Aorta (tissue), 5 donors: ENCODE results near the gene PIP5K1B. TPM values are rescaled to one million over a fixed set of nuclear protein-coding genes. Genes with fewer than 3 reads are reported as not detected.
A peak's percentile ranks its signal among the peaks of the same experiment; 100 is the strongest.

Experiments
- ATAC-seq: fragments of 200-7000 bp; cut with Tn5 transposase; one replicate; pipeline ENCODE4 v1.9.1; 2022; ENCODE audit warnings: moderate library complexity; ENCODE audit not compliant: low FRiP score
- DNase-seq, 2 donors: peaks; one replicate each; pipeline ENCODE4 v3.0.0-alpha.2; 2020
- H3K27ac ChIP-seq, 2 donors: one replicate each; pipeline ENCODE4 v1.5.1; 2013; ENCODE audit warnings: low read length in 2 of 2, mild to moderate bottlenecking in 2 of 2, moderate library complexity in 2 of 2, control low read depth in 1 of 2, inconsistent platforms in 1 of 2, low read depth in 1 of 2
- H3K27me3 ChIP-seq, 2 donors: one replicate each; pipeline ENCODE4 v1.6.1; 2013; ENCODE audit warnings: control low read depth in 1 of 2, low read length in 1 of 2, mild to moderate bottlenecking in 1 of 2, moderate library complexity in 1 of 2; ENCODE audit not compliant: insufficient read depth in 2 of 2, control insufficient read depth in 1 of 2
- H3K36me3 ChIP-seq, 2 donors: one replicate each; pipeline ENCODE4 v1.6.1; 2013; ENCODE audit warnings: control low read depth in 1 of 2, low read length in 1 of 2, mild to moderate bottlenecking in 1 of 2; ENCODE audit not compliant: insufficient read depth in 2 of 2, control insufficient read depth in 1 of 2
- H3K4me1 ChIP-seq, 2 donors: one replicate each; pipeline ENCODE4 v1.6.1; 2013; ENCODE audit warnings: low read length in 2 of 2, control low read depth in 1 of 2, mild to moderate bottlenecking in 1 of 2, moderate library complexity in 1 of 2; ENCODE audit not compliant: insufficient read depth in 2 of 2, control insufficient read depth in 1 of 2
- H3K4me3 ChIP-seq, 2 donors: one replicate each; pipeline ENCODE4 v1.5.1; 2013; ENCODE audit warnings: low read length in 2 of 2, control low read depth in 1 of 2, mild to moderate bottlenecking in 1 of 2
- H3K9me3 ChIP-seq: one replicate; pipeline ENCODE4 v1.6.1; 2013; ENCODE audit warnings: mild to moderate bottlenecking, low read length; ENCODE audit not compliant: control insufficient read depth
- WGBS, 2 donors: extraction: QIAGEN DNeasy Blood & Tissue Kit; methylation state at CpG; one replicate each; pipeline ENCODE4 v1.1.7; 2013; 5-methylcytosine and 5-hydroxymethylcytosine counted together
- intact Hi-C, 2 donors: fragments of 100-400 bp; cut with DNase I; formaldehyde crosslinking; loops; one replicate each; pipeline versions ENCODE4 v1.14.2 to v1.15.0; 2022
- polyA plus RNA-seq, 2 donors: library from polyadenylated mRNA; stranded (reverse); fragments of 200-250 nt; gene quantifications; one replicate each; pipeline ENCODE4 v1.2.3, GENCODE V29; 2013
- total RNA-seq, 2 donors: library from RNA; stranded (reverse); fragmentation: NEBNext Ultra II Directional; extraction: Animal tissue kit (Norgen Biotek cat#: 25700); gene quantifications; one replicate each; pipeline ENCODE4 v1.2.1, GENCODE V29; 2021
- donor health status: healthy with polysubstance abuse.
- donor health status: Bipolar disorder and iron deficiency.
- donor health status: DM: no; HTN: no; CAD: no.
- donor health status: DM: no; HTN: no; CAD: no.
- donor health status: DM: yes; HTN: yes; CAD: no.

PIP5K1B gene
- total and polyA plus RNA-seq, 4 donors, result 0.82 to 14.5 (median 8.5) TPM

DNA sequence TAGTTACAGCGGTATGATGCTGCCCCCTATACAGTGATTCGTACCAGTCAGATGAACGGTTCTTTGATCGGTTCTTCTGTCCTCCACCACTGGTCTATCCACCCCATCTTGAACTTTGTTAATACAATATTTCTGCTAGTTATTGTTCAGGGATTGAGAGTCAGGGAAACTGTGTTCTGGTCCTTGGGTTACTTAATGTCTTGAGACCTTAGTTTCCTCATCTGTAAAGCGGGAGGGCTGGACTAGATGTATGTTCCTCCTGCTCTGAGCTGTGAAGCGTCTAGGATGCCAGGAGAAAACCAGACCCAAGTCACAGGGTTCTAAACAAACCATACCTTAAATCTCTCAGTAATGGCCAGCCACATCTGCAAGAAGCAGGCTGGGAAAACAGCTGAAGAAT lies 1.4 kb upstream of the PIP5K1B start:
- no peak overlapping the region for H3K27ac ChIP-seq
- intact Hi-C loops, result loop anchor here (5.0 to 10.0 kb wide), 4 partner anchors 119 to 251 kb away; no protein-coding TSS in a partner anchor
- H3K4me3 ChIP-seq, result no peak overlapping the region
- H3K9me3 ChIP-seq, result no peaks in the 10 kb centered on the region
- H3K36me3 ChIP-seq, result no peaks in the 10 kb centered on the region
- H3K4me1 ChIP-seq, result no peaks in the 10 kb centered on the region
- ATAC-seq (no peak), DNase-seq (no peak)
- 65 to 72% methylated on average over 6 of the region's 6 CpGs for WGBS, 2 donors
- H3K27me3 ChIP-seq, result no peaks in the 10 kb centered on the region

DNA sequence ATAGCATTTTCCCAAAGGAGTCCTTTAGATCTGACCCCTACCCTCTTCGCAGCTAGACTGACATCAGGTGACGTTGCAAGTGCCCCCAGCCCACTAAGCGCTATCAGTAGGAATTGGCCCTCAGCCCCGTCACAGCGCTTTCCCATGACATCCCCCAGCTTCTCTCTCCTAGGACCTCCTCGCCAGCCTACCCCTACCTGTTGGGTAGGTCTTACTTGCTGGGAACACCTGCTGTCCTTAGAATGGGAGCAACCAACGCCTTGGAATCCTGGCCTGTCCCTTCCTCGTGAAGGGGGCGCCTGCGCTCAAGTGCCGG lies 584 bp upstream of the PIP5K1B start:
- peak overlapping the region; percentile 61 to 81 for H3K4me3 ChIP-seq
- H3K36me3 ChIP-seq, result no peaks in the 10 kb centered on the region
- no peak for DNase-seq
- WGBS, 2 donors, result 6% methylated on average over 11 of the region's 11 CpGs
- intact Hi-C loops, result loop anchor here (5.0 to 10.0 kb wide), 4 partner anchors 120 to 250 kb away; no protein-coding TSS in a partner anchor
- H3K27me3 ChIP-seq, result no peaks in the 10 kb centered on the region
- no peak for ATAC-seq
- H3K4me1 ChIP-seq, result no peaks in the 10 kb centered on the region
- peak overlapping the region in 1 of 2 donors; percentile 35 for H3K27ac ChIP-seq
- H3K9me3 ChIP-seq, result no peaks in the 10 kb centered on the region

DNA sequence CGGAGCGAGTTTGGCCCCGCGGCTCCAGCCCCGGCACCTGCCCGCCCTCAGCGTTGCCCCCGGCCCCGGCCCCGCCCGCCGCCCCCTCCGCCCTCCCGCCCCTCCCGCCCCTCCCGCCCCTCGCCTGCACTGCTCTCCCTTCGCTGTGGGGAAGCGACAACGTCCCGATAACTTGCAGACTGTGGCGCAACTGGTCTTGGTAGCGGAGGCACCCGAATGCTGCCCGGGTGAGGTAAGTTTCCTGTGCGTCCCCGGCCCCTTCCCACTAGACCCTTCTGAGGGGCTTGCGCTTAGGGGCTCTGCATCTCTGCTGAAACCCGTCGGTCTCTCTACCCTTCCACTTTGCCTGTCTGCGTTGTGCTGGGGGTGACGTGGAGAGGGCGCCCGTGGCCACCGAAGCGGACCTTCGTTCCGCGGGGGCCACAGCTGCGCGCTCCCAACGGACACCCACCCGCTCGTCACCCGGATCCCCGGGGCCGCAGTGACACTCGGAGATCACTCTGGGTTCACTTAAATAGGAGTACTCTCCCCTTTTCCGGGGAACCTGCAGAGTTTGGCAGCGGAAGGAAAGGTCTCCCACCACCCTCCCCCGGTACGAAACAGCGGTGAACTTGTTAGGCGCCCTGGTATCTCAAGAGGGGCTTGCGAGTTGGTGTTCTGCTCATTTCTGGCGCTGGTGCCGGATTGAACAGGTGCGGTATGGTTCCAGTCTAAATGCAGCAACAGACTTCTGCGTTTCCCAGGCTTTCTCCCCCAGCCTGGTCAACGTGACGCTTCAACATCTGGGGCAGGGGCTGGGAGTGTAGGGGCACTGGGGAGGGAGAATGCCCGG lies 707 bp downstream of the PIP5K1B start:
- 0 to 1% methylated on average over 44 to 62 of the region's 62 CpGs for WGBS, 2 donors
- ATAC-seq (peak; percentile 34), DNase-seq (peak; percentile 45 to 78)
- Histone ChIP-seq H3K27ac (peak overlapping the region in 1 of 2 donors; percentile 28), H3K36me3 (no peaks in the 10 kb centered on the region), H3K4me3 (peak overlapping the region; percentile 61 to 81), H3K9me3 (no peaks in the 10 kb centered on the region), H3K4me1 (no peaks in the 10 kb centered on the region), H3K27me3 (no peaks in the 10 kb centered on the region)
- intact Hi-C loops, result loop anchor here (2.0 to 10.0 kb wide), 5 partner anchors 69 to 249 kb away; no protein-coding TSS in a partner anchor

DNA sequence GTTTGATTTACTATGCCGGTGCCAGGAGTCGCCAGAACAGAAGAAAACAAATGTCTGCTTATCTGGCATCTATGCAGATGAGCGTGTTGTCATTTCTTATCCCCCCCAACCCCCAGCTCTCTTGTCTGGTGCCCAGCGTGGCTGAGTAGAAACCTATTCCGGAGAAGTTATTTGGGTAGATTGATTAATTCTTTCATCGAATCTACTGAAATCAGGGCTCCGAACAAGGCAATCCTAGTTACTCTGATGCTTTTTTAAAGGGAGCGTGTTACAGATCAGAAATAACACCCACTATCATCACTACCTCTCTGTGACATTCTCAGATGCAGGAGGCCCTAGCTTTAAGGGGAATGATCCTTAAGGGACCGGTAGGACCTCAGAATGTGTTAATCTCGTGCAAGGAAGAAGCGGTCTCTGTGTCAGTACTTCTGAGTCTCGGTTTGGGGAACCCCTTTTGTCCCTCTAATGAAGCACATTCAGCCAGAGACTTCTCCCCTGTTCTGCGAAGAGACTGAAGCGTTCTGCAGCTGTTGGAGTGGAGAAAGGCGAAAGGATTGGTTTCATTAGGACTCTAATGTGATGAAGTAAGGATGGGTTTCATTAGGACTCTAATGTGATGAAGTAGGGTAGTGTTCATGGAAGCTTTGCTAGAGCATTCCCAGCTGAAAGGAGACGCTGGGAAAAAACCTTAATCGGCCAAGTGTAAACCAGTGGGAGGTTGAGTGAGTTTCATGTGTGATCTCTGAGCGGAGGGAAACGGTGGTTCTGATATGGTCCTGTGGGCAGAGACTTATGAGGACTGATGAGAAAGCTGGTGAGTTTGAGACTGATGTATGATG lies 1.5 kb downstream of the PIP5K1B start:
- intact Hi-C loops, result loop anchor here (2.0 to 10.0 kb wide), 5 partner anchors 68 to 248 kb away; no protein-coding TSS in a partner anchor
- peak overlapping the region in 1 of 2 donors; percentile 45 for H3K27ac ChIP-seq
- peak overlapping the region; percentile 61 to 81 for H3K4me3 ChIP-seq
- H3K9me3 ChIP-seq, result no peaks in the 10 kb centered on the region
- no peaks in the 10 kb centered on the region for H3K36me3 ChIP-seq
- ATAC-seq (no peak), DNase-seq (no peak)
- no peaks in the 10 kb centered on the region for H3K4me1 ChIP-seq
- no peaks in the 10 kb centered on the region for H3K27me3 ChIP-seq
- WGBS, 2 donors, result 10 to 13% methylated on average over 19 of the region's 19 CpGs

DNA sequence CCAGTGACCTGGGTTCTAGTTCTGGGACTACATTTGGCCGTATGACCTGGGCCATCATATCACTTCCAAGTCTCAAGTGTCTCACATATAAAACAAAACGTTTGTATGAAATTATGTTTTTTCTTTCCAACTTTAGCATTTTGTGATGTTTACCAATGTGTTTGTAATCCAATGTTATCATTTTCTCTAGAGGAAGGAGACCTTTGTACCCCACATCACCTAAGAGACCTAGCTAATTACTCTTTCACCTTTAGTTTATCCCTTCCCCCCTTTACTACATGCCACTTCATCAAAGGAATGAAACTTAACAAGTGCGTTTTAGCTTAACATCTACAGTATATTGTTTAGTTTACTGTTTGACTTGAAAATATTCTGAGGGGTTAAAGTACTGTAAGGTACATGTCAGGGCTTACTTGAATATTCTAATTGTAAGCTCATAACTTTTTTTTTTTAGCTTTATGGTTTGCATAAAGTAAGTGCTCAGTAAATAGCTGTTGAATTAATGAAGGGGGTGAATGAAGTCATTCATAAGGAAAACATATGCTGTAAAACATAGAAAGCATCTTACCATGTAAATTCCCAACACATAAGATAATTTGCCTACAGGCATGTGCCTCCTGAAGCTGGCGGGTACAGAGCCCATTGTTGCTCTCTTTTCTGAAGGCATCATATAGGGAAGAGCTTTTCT lies 2.9 kb downstream of the PIP5K1B start:
- intact Hi-C loops, result loop anchor here (2.0 to 10.0 kb wide), 5 partner anchors 67 to 247 kb away; no protein-coding TSS in a partner anchor
- no peaks in the 10 kb centered on the region for H3K27me3 ChIP-seq

DNA sequence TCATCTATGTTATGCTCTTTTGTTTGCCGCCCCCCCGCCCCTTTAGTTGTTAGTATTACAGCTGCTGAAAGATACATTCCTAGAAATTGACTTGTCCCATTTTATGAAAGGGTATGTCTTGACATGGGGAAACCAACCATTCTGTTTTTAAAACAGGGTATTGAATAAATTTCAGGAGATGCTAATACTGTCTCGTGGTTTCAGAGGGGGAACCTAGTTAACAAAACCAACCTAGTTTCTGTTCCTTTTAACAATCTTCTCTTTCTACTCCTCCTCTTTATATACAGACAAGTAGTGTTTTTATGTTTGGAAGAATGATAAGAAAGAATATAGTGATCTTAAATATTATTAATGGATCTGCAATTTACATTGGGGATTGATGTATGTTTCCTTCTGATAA lies 3.5 kb downstream of the PIP5K1B start:
- Histone ChIP-seq H3K9me3 (no peaks in the 10 kb centered on the region), H3K27ac (no peak overlapping the region), H3K36me3 (no peaks in the 10 kb centered on the region), H3K27me3 (no peaks in the 10 kb centered on the region), H3K4me3 (no peak overlapping the region), H3K4me1 (no peaks in the 10 kb centered on the region)
- DNase-seq (no peak), ATAC-seq (no peak)
- intact Hi-C loops, result loop anchor here (5.0 to 10.0 kb wide), 4 partner anchors 124 to 246 kb away; no protein-coding TSS in a partner anchor
- 85 to 91% methylated on average over 3 of the region's 3 CpGs for WGBS, 2 donors

More for the DNA sequence above, 2.9 kb downstream of the PIP5K1B start:
- Histone ChIP-seq H3K4me3 (no peak overlapping the region), H3K4me1 (no peaks in the 10 kb centered on the region), H3K9me3 (no peaks in the 10 kb centered on the region), H3K27ac (no peak overlapping the region), H3K36me3 (no peaks in the 10 kb centered on the region)
- ATAC-seq (no peak), DNase-seq (no peak)
- 85 to 89% methylated on average over 4 of the region's 4 CpGs for WGBS, 2 donors

DNA sequence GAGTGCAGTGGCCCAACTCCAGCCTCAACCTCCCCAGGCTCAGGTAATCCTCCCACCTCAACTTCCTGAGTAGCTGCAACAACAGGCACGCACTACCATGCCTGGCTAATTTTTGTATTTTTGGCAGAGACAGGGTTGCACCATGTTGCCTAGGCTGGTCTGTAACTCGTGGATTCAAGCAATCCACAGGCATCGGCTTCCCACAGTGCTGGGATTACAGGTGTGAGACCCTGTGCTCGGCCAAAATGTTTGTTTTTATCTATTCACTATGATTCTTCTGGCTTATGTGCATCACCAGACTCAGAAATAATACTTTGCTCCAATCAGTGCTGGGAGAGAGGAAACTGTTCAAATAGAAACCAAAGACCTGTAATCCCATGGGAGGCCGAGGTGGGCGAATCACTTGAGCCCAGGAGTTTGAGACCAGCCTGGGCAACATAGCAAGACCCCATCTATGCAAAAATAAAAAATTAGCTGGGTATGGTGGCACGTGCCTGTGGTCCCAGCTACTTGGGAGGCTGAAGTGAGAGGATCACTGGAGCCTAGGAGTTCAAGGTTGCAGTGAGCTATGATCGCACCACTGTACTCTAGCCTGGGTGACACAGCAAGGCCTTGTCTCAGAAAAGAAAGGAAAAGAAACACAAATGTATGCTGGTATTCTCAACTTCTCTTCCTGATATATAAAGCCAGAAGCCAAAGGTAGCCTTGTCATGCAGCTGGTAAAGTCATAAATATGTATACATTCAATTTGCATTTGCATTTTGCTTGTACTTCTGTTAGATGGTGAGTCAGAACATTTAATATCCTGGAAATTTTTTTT lies 4.5 kb downstream of the PIP5K1B start:
- Histone ChIP-seq H3K27me3 (no peaks in the 10 kb centered on the region), H3K4me3 (no peak overlapping the region), H3K27ac (no peak overlapping the region), H3K9me3 (no peaks in the 10 kb centered on the region), H3K36me3 (no peaks in the 10 kb centered on the region), H3K4me1 (no peaks in the 10 kb centered on the region)
- no peak for DNase-seq
- WGBS, 2 donors, result 92 to 94% methylated on average over 8 of the region's 8 CpGs
- intact Hi-C loops, result loop anchor here (5.0 to 10.0 kb wide), 4 partner anchors 125 to 245 kb away; no protein-coding TSS in a partner anchor
- ATAC-seq, result no peak

DNA sequence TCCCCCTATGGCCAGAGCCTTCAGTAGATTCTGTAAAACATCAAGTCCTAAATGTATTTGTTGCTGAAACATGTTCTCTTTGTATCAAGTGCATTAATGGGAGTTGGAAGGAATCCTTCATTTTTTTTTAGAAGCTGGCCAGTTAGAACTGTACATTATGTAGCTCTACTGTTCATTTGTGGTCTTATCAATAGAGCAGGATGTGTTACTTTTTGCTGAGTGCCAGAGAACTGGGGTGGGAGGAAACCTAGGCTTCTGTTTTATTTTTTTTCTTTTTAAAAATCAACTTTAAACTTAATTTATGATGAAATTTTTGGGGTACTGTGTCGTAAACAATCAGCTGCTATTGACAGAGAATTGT lies 5.1 kb downstream of the PIP5K1B start:
- H3K9me3 ChIP-seq, result no peaks in the 10 kb centered on the region
- DNase-seq (no peak), ATAC-seq (no peak)
- 90 to 97% methylated on average over 1 of the region's 1 CpG for WGBS, 2 donors
- H3K27me3 ChIP-seq, result no peaks in the 10 kb centered on the region
- no peak overlapping the region for H3K27ac ChIP-seq
- no peaks in the 10 kb centered on the region for H3K36me3 ChIP-seq
- intact Hi-C loops, result no loop called here
- no peaks in the 10 kb centered on the region for H3K4me1 ChIP-seq
- H3K4me3 ChIP-seq, result no peak overlapping the region
